DOHH2 (cell line): ENCODE data around the gene NR4A3.

ENCODE experiments used
- H3F3A ChIP-seq: fragments of 200-600 bp; sonication (generic), shearing (Covaris generic); 2 replicates; pipeline ENCODE4 v1.6.0; 2016; ENCODE audit warnings: antibody characterized with exemption, mild to moderate bottlenecking; ENCODE audit not compliant: control insufficient read depth, insufficient read depth
- H3K27ac ChIP-seq: fragments of 200-600 bp; sonication (generic); 2 replicates; pipeline ENCODE4 v1.5.1; 2014; ENCODE audit warnings: low read depth, mild to moderate bottlenecking, low read length, moderate library complexity
- H3K27me3 ChIP-seq: fragments of 200-600 bp; sonication (generic); 2 replicates; pipeline ENCODE4 v1.6.1; 2014; ENCODE audit warnings: mild to moderate bottlenecking, low read length, mixed read lengths; ENCODE audit not compliant: control insufficient read depth
- H3K36me3 ChIP-seq: fragments of 200-600 bp; sonication (generic); 2 replicates; pipeline ENCODE4 v1.6.1; 2014; ENCODE audit warnings: mild to moderate bottlenecking, low read length, moderate library complexity, mixed read lengths; ENCODE audit not compliant: control insufficient read depth
- H3K4me1 ChIP-seq: fragments of 200-600 bp; sonication (generic); 2 replicates; pipeline ENCODE4 v1.6.1; 2014; ENCODE audit warnings: mild to moderate bottlenecking, low read length, mixed read lengths; ENCODE audit not compliant: control insufficient read depth
- H3K4me2 ChIP-seq: fragments of 200-600 bp; sonication (generic); 2 replicates; pipeline ENCODE4 v1.6.0; 2014; ENCODE audit warnings: mild to moderate bottlenecking, low read length, moderate library complexity
- H3K4me3 ChIP-seq: fragments of 200-600 bp; sonication (generic); 2 replicates; pipeline ENCODE4 v1.5.1; 2014; ENCODE audit warnings: mild to moderate bottlenecking, low read length, mixed read lengths
- H3K79me2 ChIP-seq: fragments of 200-600 bp; sonication (generic); 2 replicates; pipeline ENCODE4 v1.6.1; 2014; ENCODE audit warnings: mild to moderate bottlenecking, low read length, mixed read lengths; ENCODE audit not compliant: control insufficient read depth
- H3K9me2 ChIP-seq: fragments of 200-600 bp; sonication (generic); replicated peaks from 2 replicates; pipeline ENCODE4 v1.6.1; 2014; ENCODE audit warnings: mild to moderate bottlenecking, low read length, mixed read lengths; ENCODE audit not compliant: control insufficient read depth
- H3K9me3 ChIP-seq: fragments of 200-600 bp; sonication (generic); 2 replicates; pipeline ENCODE4 v1.6.1; 2014; ENCODE audit warnings: antibody characterized with exemption, low read length, mixed read lengths; ENCODE audit not compliant: control insufficient read depth, insufficient read depth
- H4K20me1 ChIP-seq: fragments of 200-600 bp; sonication (generic); 2 replicates; pipeline ENCODE4 v1.6.0; 2014; ENCODE audit warnings: low read depth, mild to moderate bottlenecking, antibody characterized with exemption, low read length, moderate library complexity; ENCODE audit not compliant: control insufficient read depth, insufficient read depth
- CTCF ChIP-seq: fragments of 200-600 bp; sonication (generic); IDR thresholded peaks from one replicate; pipeline ENCODE4 v1.5.1; 2014; ENCODE audit warnings: antibody characterized with exemption, mild to moderate bottlenecking, low read depth, low read length; ENCODE audit not compliant: poor library complexity, severe bottlenecking
- EZH2phosphoT487 ChIP-seq: fragments of 200-600 bp; sonication (generic); IDR thresholded peaks from 2 replicates; pipeline ENCODE4 v1.6.1; 2017; ENCODE audit warnings: borderline replicate concordance, mild to moderate bottlenecking, antibody characterized with exemption, low read length, moderate library complexity, mixed read lengths

NR4A3 gene

GRCh38 chr9:99807276-99807852 lies 14.3 kb upstream of the NR4A3 start:
- Histone ChIP-seq H3K4me3 (no peak overlapping the region), H4K20me1 (no peaks in the 10 kb centered on the region), H3K9me3 (no peaks in the 10 kb centered on the region), H3K27me3 (no peaks in the 10 kb centered on the region), H3K79me2 (no peaks in the 10 kb centered on the region), H3K4me1 (no peaks in the 10 kb centered on the region), H3K36me3 (no peaks in the 10 kb centered on the region), H3F3A (no peaks in the 10 kb centered on the region), H3K27ac (no peak overlapping the region), H3K9me2 (no peaks in the 10 kb centered on the region), H3K4me2 (no peak overlapping the region)
- no peak for TF ChIP-seq EZH2phosphoT487
- peak; percentile 85 for TF ChIP-seq CTCF

- TF ChIP-seq EZH2phosphoT487 = no peak
- no peak for TF ChIP-seq CTCF
- no peaks in the 10 kb centered on the region for H3K27me3 ChIP-seq
- no peaks in the 10 kb centered on the region for H3K36me3 ChIP-seq
- no peak overlapping the region for H3K4me3 ChIP-seq
- H4K20me1 ChIP-seq = no peaks in the 10 kb centered on the region
- no peaks in the 10 kb centered on the region for H3K9me2 ChIP-seq
- no peak overlapping the region for H3K27ac ChIP-seq
- no peaks in the 10 kb centered on the region for H3K79me2 ChIP-seq
- H3K9me3 ChIP-seq = no peaks in the 10 kb centered on the region
- no peak overlapping the region for H3K4me2 ChIP-seq
- H3F3A ChIP-seq = no peaks in the 10 kb centered on the region
- H3K4me1 ChIP-seq = no peaks in the 10 kb centered on the region
Observed at GRCh38 chr9:99807956-99808355, 13.7 kb upstream of the NR4A3 start.

- Histone ChIP-seq H3K9me3 (no peaks in the 10 kb centered on the region), H3K4me2 (no peak overlapping the region), H4K20me1 (no peaks in the 10 kb centered on the region), H3K27ac (no peak overlapping the region), H3K9me2 (no peaks in the 10 kb centered on the region), H3K79me2 (no peaks in the 10 kb centered on the region), H3K4me1 (no peaks in the 10 kb centered on the region), H3K27me3 (no peaks in the 10 kb centered on the region), H3F3A (no peaks in the 10 kb centered on the region), H3K36me3 (no peaks in the 10 kb centered on the region), H3K4me3 (no peak overlapping the region)
- no peak for TF ChIP-seq EZH2phosphoT487
- no peak for TF ChIP-seq CTCF
Observed at GRCh38 chr9:99808454-99808853, 13.2 kb upstream of the NR4A3 start.
